Measurements from ENCODE around the gene CDS1.
A peak's percentile ranks its signal among the peaks of the same experiment; 100 is the strongest.
"Not testable (repeated sequence)": the region's sequence is repeated elsewhere in the genome, so short reads cannot be mapped to it uniquely, and the experiment has no call there.

Gene CDS1

GRCh38 chr4:84582988-84583875 lies at the start of gene CDS1:
Gene CDS1 (plus strand): TSS chr4:84583127. CDS start chr4:84583402, 275 bp downstream.
- DNase-seq (ENCODE audit: low read depth in 3 of 3, low spot score in 1 of 3), result no peak

GRCh38 chr4:84535901-84536300 lies 47.0 kb upstream of the CDS1 start:
- no peak for DNase-seq (ENCODE audit: low read depth in 3 of 3, low spot score in 1 of 3)

- no peak for DNase-seq (ENCODE audit: low read depth in 3 of 3, low spot score in 1 of 3)
Measured at GRCh38 chr4:84545093-84545492, 37.8 kb upstream of the CDS1 start.

- no peak for DNase-seq (ENCODE audit: low read depth in 3 of 3, low spot score in 1 of 3)
Measured at GRCh38 chr4:84547211-84547610, 35.7 kb upstream of the CDS1 start.

GRCh38 chr4:84549191-84549590 lies 33.7 kb upstream of the CDS1 start:
- DNase-seq (ENCODE audit: low read depth in 3 of 3, low spot score in 1 of 3), result not testable (repeated sequence)

GRCh38 chr4:84562156-84562555 lies 20.8 kb upstream of the CDS1 start:
- DNase-seq (ENCODE audit: low read depth in 3 of 3, low spot score in 1 of 3), result no peak

GRCh38 chr4:84563002-84563401 lies 19.9 kb upstream of the CDS1 start:
- DNase-seq (ENCODE audit: low read depth in 3 of 3, low spot score in 1 of 3), result no peak

GRCh38 chr4:84565951-84566350 lies 17.0 kb upstream of the CDS1 start:
- no peak for DNase-seq (ENCODE audit: low read depth in 3 of 3, low spot score in 1 of 3)

- no peak for DNase-seq (ENCODE audit: low read depth in 3 of 3, low spot score in 1 of 3)
Measured at GRCh38 chr4:84568496-84568895, 14.4 kb upstream of the CDS1 start.

- DNase-seq (ENCODE audit: low read depth in 3 of 3, low spot score in 1 of 3), result no peak
Measured at GRCh38 chr4:84569009-84569408, 13.9 kb upstream of the CDS1 start.

- no peak for DNase-seq (ENCODE audit: low read depth in 3 of 3, low spot score in 1 of 3)
Measured at GRCh38 chr4:84573385-84574068, 9.4 kb upstream of the CDS1 start.

- no peak for DNase-seq (ENCODE audit: low read depth in 3 of 3, low spot score in 1 of 3)
Measured at GRCh38 chr4:84574069-84574720, 8.7 kb upstream of the CDS1 start.

GRCh38 chr4:84578540-84579402 lies 4.2 kb upstream of the CDS1 start:
- no peak for DNase-seq (ENCODE audit: low read depth in 3 of 3, low spot score in 1 of 3)

GRCh38 chr4:84579403-84579776 lies 3.5 kb upstream of the CDS1 start:
- no peak for DNase-seq (ENCODE audit: low read depth in 3 of 3, low spot score in 1 of 3)

GRCh38 chr4:84582302-84582987 lies 482 bp upstream of the CDS1 start:
- DNase-seq (ENCODE audit: low read depth in 3 of 3, low spot score in 1 of 3), result peak; percentile 69 to 87 (median 80)

- DNase-seq (ENCODE audit: low read depth in 3 of 3, low spot score in 1 of 3), result no peak
Measured at GRCh38 chr4:84583876-84584380, 1.0 kb downstream of the CDS1 start.

GRCh38 chr4:84585251-84585650 lies 2.3 kb downstream of the CDS1 start:
- no peak for DNase-seq (ENCODE audit: low read depth in 3 of 3, low spot score in 1 of 3)

GRCh38 chr4:84594724-84595123 lies 11.8 kb downstream of the CDS1 start:
- no peak for DNase-seq (ENCODE audit: low read depth in 3 of 3, low spot score in 1 of 3)

- DNase-seq (ENCODE audit: low read depth in 3 of 3, low spot score in 1 of 3), result no peak
Measured at GRCh38 chr4:84596826-84597225, 13.9 kb downstream of the CDS1 start.

GRCh38 chr4:84597450-84597849 lies 14.5 kb downstream of the CDS1 start:
- DNase-seq (ENCODE audit: low read depth in 3 of 3, low spot score in 1 of 3), result no peak

Data from stimulated activated CD4-positive, alpha-beta T cell treated with anti-CD3 and anti-CD28 coated beads, TNF-alpha, amount 100 ng/mL, for 1 hour (primary cell).